Endothelial cell of umbilical vein (primary cell): ENCODE data around the gene SLC35D1. TPM values are rescaled to one million over a fixed set of nuclear protein-coding genes. Genes with fewer than 3 reads are reported as not detected.

ENCODE experiments used
- BruUV-seq: library from RNA; stranded (reverse); fragments of 400-500 nt; replicated peaks from 2 replicates; lab custom pipeline; 2021; lab: Mats Ljungman, UMichigan
- CTCF ChIA-PET: fragments of 300-600, 350-600 bp; sonication (Branson Sonifier 250); formaldehyde crosslinking; loops from one replicate; lab custom pipeline; 2021; ENCODE audit warnings: antibody characterized with exemption, inconsistent platforms; lab: Charles Lee
- POLR2A ChIA-PET: fragments of 300-600, 350-600 bp; sonication (Branson Sonifier 250); formaldehyde crosslinking; loops from one replicate; lab custom pipeline; 2021; ENCODE audit warnings: antibody characterized with exemption, inconsistent platforms; lab: Charles Lee
- DNase-seq: peaks from one replicate; pipeline ENCODE4 v3.0.0-alpha.2; 2011; ENCODE audit warnings: low read depth, low spot score
- FAIRE-seq: peaks from 2 replicates; lab custom pipeline; 2011; peaks lifted over from hg19 to GRCh38; lab: Jason Lieb, UNC
- H2AFZ ChIP-seq: 2 replicates; pipeline ENCODE4 v1.6.0; 2012; ENCODE audit warnings: low read depth, low read length, control low read depth, inconsistent platforms
- H3K27ac ChIP-seq: 2 replicates; pipeline ENCODE4 v1.5.1; 2011; ENCODE audit warnings: low read depth, mild to moderate bottlenecking, control low read depth, low read length, moderate library complexity; ENCODE audit not compliant: insufficient read depth
- H3K27me3 ChIP-seq, 2 experiments: 2 replicates each; pipeline versions ENCODE4 v1.6.0 to v1.6.1; 2011; ENCODE audit warnings: low read length in 2 of 2, mixed read lengths in 1 of 2; ENCODE audit not compliant: control insufficient read depth in 2 of 2, insufficient read depth in 2 of 2
- H3K36me3 ChIP-seq, 2 experiments: 2 replicates in 1 of 2; 3 replicates in 1 of 2; pipeline ENCODE4 v1.5.1; 2011; ENCODE audit warnings: low read length in 2 of 2, mild to moderate bottlenecking in 1 of 2, moderate library complexity in 1 of 2; ENCODE audit not compliant: control insufficient read depth in 2 of 2, insufficient read depth in 2 of 2; ENCODE audit errors: extremely low read depth in 1 of 2
- H3K4me1 ChIP-seq: 3 replicates; pipeline ENCODE4 v1.5.1; 2011; ENCODE audit warnings: mild to moderate bottlenecking, low read length; ENCODE audit not compliant: control insufficient read depth, insufficient read depth; ENCODE audit errors: extremely low read depth
- H3K4me2 ChIP-seq: 2 replicates; pipeline ENCODE4 v1.6.1; 2011; ENCODE audit warnings: low read length, control low read depth, mixed read lengths; ENCODE audit not compliant: insufficient read depth
- H3K4me3 ChIP-seq, 3 experiments: fragments of 200-600 bp in 1 of 3; sonication (generic), shearing (Covaris generic) in 1 of 3; replicated peaks in 1 of 3; 2 replicates each; pipeline ENCODE4 v1.5.1; 2011 to 2016; ENCODE audit warnings: control low read depth in 3 of 3, low read length in 3 of 3, mild to moderate bottlenecking in 2 of 3, inconsistent platforms in 1 of 3, low read depth in 1 of 3, moderate library complexity in 1 of 3; ENCODE audit not compliant: insufficient read depth in 1 of 3
- H3K79me2 ChIP-seq: 2 replicates; pipeline ENCODE4 v1.6.0; 2012; ENCODE audit warnings: low read length, inconsistent platforms; ENCODE audit not compliant: control insufficient read depth, insufficient read depth
- H3K9ac ChIP-seq: replicated peaks from 2 replicates; pipeline ENCODE3; 2011; ENCODE audit warnings: low read length, control low read depth; ENCODE audit not compliant: insufficient read depth; ENCODE audit errors: extremely low read depth
- H3K9me1 ChIP-seq: replicated peaks from 3 replicates; pipeline ENCODE4 v1.6.0; 2011; ENCODE audit warnings: mild to moderate bottlenecking, low read length; ENCODE audit not compliant: control insufficient read depth, insufficient read depth; ENCODE audit errors: extremely low read depth
- H3K9me3 ChIP-seq: replicated peaks from 2 replicates; pipeline ENCODE4 v1.5.1; 2012; ENCODE audit warnings: low read length, inconsistent platforms; ENCODE audit not compliant: control insufficient read depth, insufficient read depth
- H4K20me1 ChIP-seq: replicated peaks from 2 replicates; pipeline ENCODE3; 2011; ENCODE audit warnings: mild to moderate bottlenecking, low read length; ENCODE audit not compliant: control insufficient read depth, insufficient read depth; ENCODE audit errors: extremely low read depth
- EZH2 ChIP-seq: IDR thresholded peaks from 2 replicates; pipeline ENCODE4 v1.6.1; 2012; ENCODE audit warnings: borderline replicate concordance, low read depth, mild to moderate bottlenecking, moderate library complexity, low read length, inconsistent platforms; ENCODE audit not compliant: severe bottlenecking
- FOS ChIP-seq: IDR thresholded peaks from 2 replicates; pipeline ENCODE4 v1.6.1; 2011; ENCODE audit warnings: mild to moderate bottlenecking, low read length, moderate library complexity, borderline replicate concordance; ENCODE audit not compliant: insufficient read depth
- GATA2 ChIP-seq: IDR thresholded peaks from 2 replicates; pipeline ENCODE4 v1.7.0; 2011; ENCODE audit warnings: low read depth, mild to moderate bottlenecking, moderate library complexity, mixed read lengths, low read length; ENCODE audit not compliant: insufficient read length, insufficient read depth
- JUN ChIP-seq: IDR thresholded peaks from 2 replicates; pipeline ENCODE4 v1.6.1; 2011; ENCODE audit warnings: borderline replicate concordance, low read depth; ENCODE audit not compliant: insufficient read length, insufficient read depth
- MYC ChIP-seq: IDR thresholded peaks from one replicate; pipeline ENCODE4 v1.6.1; 2011; ENCODE audit warnings: mild to moderate bottlenecking, low read depth, low read length
- POLR2A ChIP-seq: IDR thresholded peaks from 2 replicates; pipeline ENCODE4 v1.6.1; 2012; ENCODE audit warnings: low read depth, mild to moderate bottlenecking, control low read depth, low read length
- POLR2AphosphoS5 ChIP-seq: IDR thresholded peaks from 2 replicates; pipeline ENCODE4 v1.6.1; 2012; ENCODE audit warnings: low read depth, mild to moderate bottlenecking, control low read depth, low read length, moderate library complexity; ENCODE audit not compliant: insufficient read depth
- dilution Hi-C: fragments of 300-500 bp; cut with MboI; formaldehyde crosslinking; loops from one replicate; pipeline ENCODE4 v1.15.0; 2019; ENCODE audit warnings: low sequenced_read_pairs; ENCODE audit not compliant: extremely low pct_ligation_motif_present
- intact Hi-C: fragments of 100-400 bp; cut with micrococcal nuclease; formaldehyde crosslinking; loops from one replicate; pipeline ENCODE4 v1.10.0; 2022
- polyA plus RNA-seq, 4 experiments: library from polyadenylated mRNA; depleted of rRNA in 3 of 4; stranded (reverse) in 3 of 4; unstranded in 1 of 4; fragments of >200 nt; gene quantifications; 2 replicates each; pipeline versions ENCODE4 v1.2.1 to v1.2.3, GENCODE V29; 2011 to 2012; ENCODE audit warnings: missing spikeins in 1 of 4
- total RNA-seq: library from RNA; stranded (reverse); gene quantifications from 2 replicates; pipeline ENCODE4 v1.2.3, GENCODE V29; 2021
- TF ChIP-seq, protein P1 (sequence below), 2 donors: IDR thresholded peaks; 1 replicate in 1 of 2; 2 replicates in 1 of 2; pipeline ENCODE4 v1.5.1; 2011; ENCODE audit warnings: low read length in 2 of 2, mild to moderate bottlenecking in 2 of 2, moderate library complexity in 2 of 2, control low read depth in 1 of 2, inconsistent platforms in 1 of 2, low read depth in 1 of 2; ENCODE audit not compliant: insufficient read depth in 1 of 2; ENCODE audit errors: extremely low read depth in 1 of 2
- TF ChIP-seq, protein P2 (sequence below): IDR thresholded peaks from 2 replicates; pipeline ENCODE4 v1.6.1; 2011; ENCODE audit not compliant: insufficient read depth, insufficient read length

SLC35D1 gene
- total and polyA plus RNA-seq, 2 donors (not counting 3 experiments of a cell fraction or from before 2014, with no cell fraction given) = 3.5 to 6.6 TPM

DNA sequence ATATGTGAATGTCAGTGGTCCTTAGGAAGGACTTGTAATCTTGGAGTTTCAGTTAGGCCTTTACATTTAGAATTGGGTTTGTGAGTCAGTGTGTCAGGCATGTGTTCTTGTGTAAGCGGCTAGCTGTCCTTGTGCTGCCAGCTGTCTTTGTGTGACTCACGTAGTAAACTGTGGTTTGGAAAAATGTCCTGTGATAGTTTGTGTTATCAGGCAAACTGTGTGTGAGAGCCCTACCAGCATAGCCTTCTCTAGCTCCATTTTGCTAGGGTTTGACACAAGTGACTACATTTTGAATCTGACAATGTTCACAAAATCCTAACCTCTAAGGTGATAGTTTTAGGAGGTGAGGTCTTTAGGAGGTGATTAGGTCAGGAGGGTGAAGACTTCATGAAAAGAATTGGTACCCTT, 6.9 kb upstream of the SLC35D1 start:
- CTCF ChIA-PET = interaction anchor here (0.9 to 1.0 kb wide), 2 partner anchors 55 to 89 kb away, joined by 3 read pairs; no protein-coding TSS in a partner anchor

More for the DNA sequence above, 6.9 kb upstream of the SLC35D1 start:
- DNase-seq (peak; percentile 14), FAIRE-seq (no peak)
- Histone ChIP-seq H3K27me3 (peaks cover 0 to 4% of the 10 kb centered on the region in 2 experiments), H3K36me3 (no peaks in the 10 kb centered on the region), H3K4me1 (no peaks in the 10 kb centered on the region), H3K27ac (no peak overlapping the region), H2AFZ (no peak overlapping the region), H3K4me3 (no peak overlapping the region), H4K20me1 (no peaks in the 10 kb centered on the region), H3K4me2 (no peak overlapping the region), H3K9me1 (no peaks in the 10 kb centered on the region), H3K9ac (no peak overlapping the region), H3K9me3 (no peaks in the 10 kb centered on the region), H3K79me2 (no peaks in the 10 kb centered on the region)
- POLR2A ChIA-PET = no interaction called here
- TF ChIP-seq, protein P1, sequence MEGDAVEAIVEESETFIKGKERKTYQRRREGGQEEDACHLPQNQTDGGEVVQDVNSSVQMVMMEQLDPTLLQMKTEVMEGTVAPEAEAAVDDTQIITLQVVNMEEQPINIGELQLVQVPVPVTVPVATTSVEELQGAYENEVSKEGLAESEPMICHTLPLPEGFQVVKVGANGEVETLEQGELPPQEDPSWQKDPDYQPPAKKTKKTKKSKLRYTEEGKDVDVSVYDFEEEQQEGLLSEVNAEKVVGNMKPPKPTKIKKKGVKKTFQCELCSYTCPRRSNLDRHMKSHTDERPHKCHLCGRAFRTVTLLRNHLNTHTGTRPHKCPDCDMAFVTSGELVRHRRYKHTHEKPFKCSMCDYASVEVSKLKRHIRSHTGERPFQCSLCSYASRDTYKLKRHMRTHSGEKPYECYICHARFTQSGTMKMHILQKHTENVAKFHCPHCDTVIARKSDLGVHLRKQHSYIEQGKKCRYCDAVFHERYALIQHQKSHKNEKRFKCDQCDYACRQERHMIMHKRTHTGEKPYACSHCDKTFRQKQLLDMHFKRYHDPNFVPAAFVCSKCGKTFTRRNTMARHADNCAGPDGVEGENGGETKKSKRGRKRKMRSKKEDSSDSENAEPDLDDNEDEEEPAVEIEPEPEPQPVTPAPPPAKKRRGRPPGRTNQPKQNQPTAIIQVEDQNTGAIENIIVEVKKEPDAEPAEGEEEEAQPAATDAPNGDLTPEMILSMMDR (IDR thresholded peaks at IDR 0.05; ENCODE audit: extremely low read depth in 1 of 2, insufficient read depth in 1 of 2, low read depth in 1 of 2, low read length in 2 of 2) = no peak
- TF ChIP-seq EZH2 = no peak
- no peak for TF ChIP-seq POLR2AphosphoS5
- TF ChIP-seq FOS = no peak
- no peak for TF ChIP-seq JUN
- TF ChIP-seq, protein P2, sequence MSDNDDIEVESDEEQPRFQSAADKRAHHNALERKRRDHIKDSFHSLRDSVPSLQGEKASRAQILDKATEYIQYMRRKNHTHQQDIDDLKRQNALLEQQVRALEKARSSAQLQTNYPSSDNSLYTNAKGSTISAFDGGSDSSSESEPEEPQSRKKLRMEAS = no peak
- TF ChIP-seq POLR2A = no peak
- TF ChIP-seq GATA2 = no peak
- TF ChIP-seq MYC = no peak
- intact Hi-C loops (no loop called here), dilution Hi-C loops (no loop called here)
- no TSS peak for BruUV-seq
